Hepatocyte (in vitro differentiated cells): ENCODE measurements around the gene ALPK3.

ENCODE experiments used
- EZH2 ChIP-seq: fragments of 200-600 bp; sonication (generic); IDR thresholded peaks from 2 replicates; pipeline ENCODE4 v1.6.1; 2016; ENCODE audit warnings: antibody characterized with exemption, mild to moderate bottlenecking, borderline replicate concordance
- EZH2phosphoT487 ChIP-seq: fragments of 200-600 bp; sonication (generic); IDR thresholded peaks from one replicate; pipeline ENCODE4 v1.6.1; 2018; ENCODE audit warnings: antibody characterized with exemption, mild to moderate bottlenecking, low read depth, moderate library complexity; ENCODE audit not compliant: unreplicated experiment, severe bottlenecking
- TF ChIP-seq, protein P1 (sequence below): fragments of 200-600 bp; sonication (generic); IDR thresholded peaks from 2 replicates; pipeline ENCODE4 v1.5.1; 2016; ENCODE audit warnings: antibody characterized with exemption, mild to moderate bottlenecking; ENCODE audit not compliant: poor library complexity

DNA sequence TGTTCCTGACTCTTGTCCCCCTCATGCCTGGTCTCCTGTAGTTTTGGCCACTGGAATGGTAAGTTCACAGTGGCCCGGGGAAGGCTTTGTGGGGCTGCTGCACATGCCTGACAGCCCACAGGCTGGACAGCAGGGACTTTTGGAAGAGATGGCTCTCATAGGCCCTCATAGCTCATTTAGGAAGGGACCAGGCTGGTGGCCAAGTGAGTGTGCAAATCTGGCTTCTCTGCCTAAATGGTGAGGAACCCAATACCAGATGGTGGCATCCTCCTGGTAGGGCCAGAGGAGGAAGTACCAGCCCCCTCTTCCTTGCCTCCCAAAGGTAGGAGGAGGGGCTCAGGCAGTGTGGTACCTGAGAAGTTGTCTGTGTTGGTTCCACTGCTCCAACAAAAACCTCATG is 25.6 kb downstream of the ALPK3 start:
- TF ChIP-seq, protein P1, sequence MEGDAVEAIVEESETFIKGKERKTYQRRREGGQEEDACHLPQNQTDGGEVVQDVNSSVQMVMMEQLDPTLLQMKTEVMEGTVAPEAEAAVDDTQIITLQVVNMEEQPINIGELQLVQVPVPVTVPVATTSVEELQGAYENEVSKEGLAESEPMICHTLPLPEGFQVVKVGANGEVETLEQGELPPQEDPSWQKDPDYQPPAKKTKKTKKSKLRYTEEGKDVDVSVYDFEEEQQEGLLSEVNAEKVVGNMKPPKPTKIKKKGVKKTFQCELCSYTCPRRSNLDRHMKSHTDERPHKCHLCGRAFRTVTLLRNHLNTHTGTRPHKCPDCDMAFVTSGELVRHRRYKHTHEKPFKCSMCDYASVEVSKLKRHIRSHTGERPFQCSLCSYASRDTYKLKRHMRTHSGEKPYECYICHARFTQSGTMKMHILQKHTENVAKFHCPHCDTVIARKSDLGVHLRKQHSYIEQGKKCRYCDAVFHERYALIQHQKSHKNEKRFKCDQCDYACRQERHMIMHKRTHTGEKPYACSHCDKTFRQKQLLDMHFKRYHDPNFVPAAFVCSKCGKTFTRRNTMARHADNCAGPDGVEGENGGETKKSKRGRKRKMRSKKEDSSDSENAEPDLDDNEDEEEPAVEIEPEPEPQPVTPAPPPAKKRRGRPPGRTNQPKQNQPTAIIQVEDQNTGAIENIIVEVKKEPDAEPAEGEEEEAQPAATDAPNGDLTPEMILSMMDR: no peak
- TF ChIP-seq EZH2phosphoT487 (no peak), EZH2 (no peak)
